Kidney (tissue), 14 donors: Measurements from ENCODE around the gene ITPA. TPM values are rescaled to one million over a fixed set of nuclear protein-coding genes. Genes with fewer than 3 reads are reported as not detected.

Experiments
- DNase-seq, 5 donors: peaks; one replicate each; pipeline ENCODE4 v3.0.0-alpha.2; 2013 to 2020
- FAIRE-seq: peaks from 2 replicates; lab custom pipeline; 2012; peaks lifted over from hg19 to GRCh38; lab: Jason Lieb, UNC
- H3K27ac ChIP-seq, 2 donors: one replicate each; pipeline ENCODE4 v1.7.0; 2013; ENCODE audit warnings: low read depth in 2 of 2, low read length in 2 of 2, inconsistent platforms in 1 of 2
- H3K27me3 ChIP-seq: one replicate; pipeline ENCODE4 v1.7.1; 2013; ENCODE audit warnings: low read length, inconsistent platforms; ENCODE audit not compliant: control insufficient read depth, insufficient read depth
- H3K36me3 ChIP-seq, 3 donors: one replicate each; pipeline versions ENCODE4 v1.7.0 to v1.7.1; 2013; ENCODE audit warnings: low read length in 3 of 3, control low read depth in 1 of 3, inconsistent platforms in 1 of 3; ENCODE audit not compliant: insufficient read depth in 3 of 3, control insufficient read depth in 2 of 3
- H3K4me1 ChIP-seq, 3 donors: one replicate each; pipeline versions ENCODE4 v1.7.0 to v1.7.1; 2013; ENCODE audit warnings: low read length in 3 of 3, inconsistent platforms in 1 of 3, low read depth in 1 of 3; ENCODE audit not compliant: control insufficient read depth in 2 of 3, insufficient read depth in 2 of 3
- H3K4me3 ChIP-seq, 3 donors: one replicate each; pipeline versions ENCODE4 v1.7.0 to v1.8.1; 2013; ENCODE audit warnings: low read length in 3 of 3, control low read depth in 1 of 3, inconsistent platforms in 1 of 3
- H3K9ac ChIP-seq, 3 donors: one replicate each; pipeline versions ENCODE4 v1.7.0 to v1.7.1; 2013; ENCODE audit warnings: low read length in 3 of 3, control low read depth in 1 of 3, inconsistent platforms in 1 of 3
- H3K9me3 ChIP-seq, 3 donors: one replicate each; pipeline versions ENCODE4 v1.7.0 to v1.7.1; 2013; ENCODE audit warnings: low read length in 3 of 3, control low read depth in 1 of 3, inconsistent platforms in 1 of 3; ENCODE audit not compliant: control insufficient read depth in 2 of 3, insufficient read depth in 1 of 3
- intact Hi-C: fragments of 100-400 bp; cut with DNase I; formaldehyde crosslinking; loops from one replicate; pipeline ENCODE4 v1.11.1; 2022
- polyA plus RNA-seq: library from polyadenylated mRNA; stranded (reverse); fragments of 350-450 nt; fragmentation: Illumina TruSeq; extraction: RNeasy Lipid Tissue Mini Kit (QIAGEN cat#74804); gene quantifications from one replicate; pipeline ENCODE4 v1.2.3, GENCODE V29; 2014; ENCODE audit warnings: low read depth, low replicate concordance; ENCODE audit not compliant: insufficient read depth
- total RNA-seq: library from RNA; stranded (reverse); fragmentation: NEBNext Ultra II Directional; extraction: Animal tissue kit (Norgen Biotek cat#: 25700); gene quantifications from one replicate; pipeline ENCODE4 v1.2.1, GENCODE V29; 2021
- TF ChIP-seq, protein P1 (sequence below): IDR thresholded peaks from 3 replicates; pipeline ENCODE4 v1.5.1; 2012; ENCODE audit warnings: mild to moderate bottlenecking, moderate library complexity, borderline replicate concordance; ENCODE audit not compliant: insufficient read depth; ENCODE audit errors: extremely low read depth
- donor health status: control.
- donor health status: control.
- donor health status: control.
- donor health status: control.
- donor health status: control.
- donor health status: DM: yes; HTN: yes; CAD: no.
- donor health status: Normal renal cell carcinoma (clear cell type).

The ITPA gene
- total and polyA plus RNA-seq, 2 donors from 2014 or later, result 59.7 to 81.1 TPM

GRCh38 chr20:3202965-3203314 is 6.4 kb upstream of the ITPA start:
- TF ChIP-seq, protein P1, sequence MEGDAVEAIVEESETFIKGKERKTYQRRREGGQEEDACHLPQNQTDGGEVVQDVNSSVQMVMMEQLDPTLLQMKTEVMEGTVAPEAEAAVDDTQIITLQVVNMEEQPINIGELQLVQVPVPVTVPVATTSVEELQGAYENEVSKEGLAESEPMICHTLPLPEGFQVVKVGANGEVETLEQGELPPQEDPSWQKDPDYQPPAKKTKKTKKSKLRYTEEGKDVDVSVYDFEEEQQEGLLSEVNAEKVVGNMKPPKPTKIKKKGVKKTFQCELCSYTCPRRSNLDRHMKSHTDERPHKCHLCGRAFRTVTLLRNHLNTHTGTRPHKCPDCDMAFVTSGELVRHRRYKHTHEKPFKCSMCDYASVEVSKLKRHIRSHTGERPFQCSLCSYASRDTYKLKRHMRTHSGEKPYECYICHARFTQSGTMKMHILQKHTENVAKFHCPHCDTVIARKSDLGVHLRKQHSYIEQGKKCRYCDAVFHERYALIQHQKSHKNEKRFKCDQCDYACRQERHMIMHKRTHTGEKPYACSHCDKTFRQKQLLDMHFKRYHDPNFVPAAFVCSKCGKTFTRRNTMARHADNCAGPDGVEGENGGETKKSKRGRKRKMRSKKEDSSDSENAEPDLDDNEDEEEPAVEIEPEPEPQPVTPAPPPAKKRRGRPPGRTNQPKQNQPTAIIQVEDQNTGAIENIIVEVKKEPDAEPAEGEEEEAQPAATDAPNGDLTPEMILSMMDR, result no peak
- intact Hi-C loops, result no loop called here

DNA sequence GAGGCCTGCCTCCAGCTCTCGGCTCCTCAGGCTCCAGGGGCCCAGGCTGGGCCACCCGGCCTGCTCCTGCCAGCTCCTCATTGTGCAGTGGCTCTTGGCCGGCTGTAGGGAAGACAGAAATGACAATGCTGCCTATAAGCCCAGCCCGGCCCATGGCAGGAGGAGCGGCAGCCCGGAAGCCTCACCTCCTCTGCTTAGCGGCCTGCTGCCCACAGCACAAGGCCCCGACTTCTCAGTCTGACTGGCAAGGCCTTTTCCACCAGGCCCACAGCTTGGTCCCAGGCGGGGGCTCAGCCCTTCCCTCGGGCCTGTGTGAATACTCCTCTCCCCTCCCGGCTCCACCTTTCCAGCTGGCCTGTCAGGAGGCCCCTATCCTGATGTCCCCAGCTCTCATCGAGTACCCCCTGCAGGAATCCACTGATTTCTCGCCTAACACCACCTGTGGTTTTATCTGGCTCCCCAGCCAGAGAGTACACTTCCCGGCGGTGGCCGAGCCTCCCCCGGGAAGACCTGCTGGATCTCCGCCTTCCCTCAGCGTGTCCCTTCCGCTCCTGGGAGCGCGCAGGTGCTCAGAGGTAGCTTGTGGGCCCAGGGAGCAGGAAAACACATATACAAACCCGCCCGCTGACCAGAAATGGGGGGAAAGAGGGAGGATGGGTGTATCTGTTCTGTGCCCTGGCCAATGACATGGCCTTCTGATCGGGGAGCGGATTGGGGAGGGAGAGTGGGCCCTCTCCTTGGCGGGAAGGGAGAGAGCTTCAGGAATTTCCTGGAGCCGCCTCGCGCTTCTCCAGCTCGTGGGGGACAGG is 5.8 kb upstream of the ITPA start:
- intact Hi-C loops, result no loop called here
- peaks cover 0 to 12% (median 2%) of the 10 kb centered on the region in 3 donors for H3K4me1 ChIP-seq
- FAIRE-seq (no peak), DNase-seq (peak in 1 of 5 donors; percentile 56)
- no peaks in the 10 kb centered on the region for H3K9me3 ChIP-seq
- H3K36me3 ChIP-seq, result peaks cover 0 to 11% (median 8%) of the 10 kb centered on the region in 3 donors
- peak overlapping the region; percentile 86 to 91 for H3K27ac ChIP-seq
- peak overlapping the region; percentile 83 to 94 (median 85) for H3K4me3 ChIP-seq
- TF ChIP-seq, protein P1, result no peak
- peak overlapping the region; percentile 69 to 93 (median 83) for H3K9ac ChIP-seq
- no peaks in the 10 kb centered on the region for H3K27me3 ChIP-seq

More at GRCh38 chr20:3202965-3203314, 6.4 kb upstream of the ITPA start:
- Histone ChIP-seq H3K36me3 (peaks cover 0 to 11% (median 8%) of the 10 kb centered on the region in 3 donors), H3K27me3 (no peaks in the 10 kb centered on the region), H3K27ac (no peak overlapping the region), H3K9me3 (no peaks in the 10 kb centered on the region), H3K9ac (peak overlapping the region in 2 of 3 donors; percentile 83 to 93), H3K4me3 (peak overlapping the region in 1 of 3 donors; percentile 94), H3K4me1 (peaks cover 0 to 12% (median 0%) of the 10 kb centered on the region in 3 donors)
- FAIRE-seq, result no peak
- no peak for DNase-seq

- Histone ChIP-seq H3K4me1 (peaks cover 0 to 12% (median 4%) of the 10 kb centered on the region in 3 donors), H3K27me3 (no peaks in the 10 kb centered on the region), H3K4me3 (peak within 1 kb of the TSS; percentile 83 to 94 (median 85)), H3K9ac (peak within 1 kb of the TSS; percentile 69 to 93 (median 83)), H3K36me3 (peaks cover 0 to 9% (median 8%) of the 10 kb centered on the region in 3 donors), H3K9me3 (no peaks in the 10 kb centered on the region), H3K27ac (peak within 1 kb of the TSS; percentile 86 to 91)
- DNase-seq (peak; percentile 91 to 94 (median 93)), FAIRE-seq (no peak)
- TF ChIP-seq, protein P1, result no peak
- intact Hi-C loops, result no loop called here
Observed at GRCh38 chr20:3204124-3204794, 5.0 kb upstream of the ITPA start, which contains the start of gene DDRGK1. Gene DDRGK1 (minus strand): TSS chr20:3204682. CDS start chr20:3204627, 55 bp downstream.
